ENCODE results near the gene SLC35C1. TPM values are rescaled to one million over a fixed set of nuclear protein-coding genes. Genes with fewer than 3 reads are reported as not detected.

The SLC35C1 gene
- total RNA-seq, 1 experiment from 2014 or later = 15.6 TPM

- H3K27me3 ChIP-seq (ENCODE audit: insufficient read depth, low read depth) = peaks cover 74% of the 10 kb centered on the region
These were observed 13.4 kb upstream of the SLC35C1 start for GRCh38 chr11:45791524-45791923.

GRCh38 chr11:45794169-45794568 lies 10.8 kb upstream of the SLC35C1 start:
- Histone ChIP-seq H3K4me2 (0 out of 2 replicates have a peak overlapping the region, but pooled peaks have one; percentile 5), H3K4me1 (replicated peaks; ENCODE audit: insufficient read depth) (no peaks in the 10 kb centered on the region), H2AFZ (no peak overlapping the region), H3K4me3 (no peak overlapping the region), H4K20me1 (ENCODE audit: insufficient read depth) (no peaks in the 10 kb centered on the region), H3K9me3 (ENCODE audit: insufficient read depth, low read depth) (no peaks in the 10 kb centered on the region), H3K79me2 (ENCODE audit: low read depth) (no peaks in the 10 kb centered on the region), H3K9me2 (ENCODE audit: insufficient read depth) (no peaks in the 10 kb centered on the region), H3K27me3 (ENCODE audit: insufficient read depth, low read depth) (peaks cover 68% of the 10 kb centered on the region), H3K27ac (no peak overlapping the region), H3K36me3 (ENCODE audit: low read depth) (no peaks in the 10 kb centered on the region), H3F3A (ENCODE audit: insufficient read depth, low read depth) (no peaks in the 10 kb centered on the region)
- DNase-seq = no peak
- ChIA-PET POLR2A (ENCODE audit: unreplicated experiment) (no interaction called here), CTCF (no interaction called here)
- intact Hi-C loops (cut with micrococcal nuclease; ENCODE audit: unreplicated experiment) = no loop called here
- no TSS peak for BruUV-seq (replicated peaks)
- TF ChIP-seq EZH2 (IDR thresholded peaks at IDR 0.05; ENCODE audit: low read depth) (no peak), CTCF (conservative IDR thresholded peaks at IDR 0.05) (no peak)

More at GRCh38 chr11:45791524-45791923, 13.4 kb upstream of the SLC35C1 start:
- Histone ChIP-seq H3K4me1 (replicated peaks; ENCODE audit: insufficient read depth) (no peaks in the 10 kb centered on the region), H3K4me3 (no peak overlapping the region), H3K36me3 (ENCODE audit: low read depth) (no peaks in the 10 kb centered on the region), H3K4me2 (no peak overlapping the region), H3F3A (ENCODE audit: insufficient read depth, low read depth) (no peaks in the 10 kb centered on the region), H3K27ac (no peak overlapping the region), H4K20me1 (ENCODE audit: insufficient read depth) (no peaks in the 10 kb centered on the region), H3K9me3 (ENCODE audit: insufficient read depth, low read depth) (no peaks in the 10 kb centered on the region; the same call in 1 of the 2 replicates), H2AFZ (no peak overlapping the region), H3K79me2 (ENCODE audit: low read depth) (no peaks in the 10 kb centered on the region), H3K9me2 (ENCODE audit: insufficient read depth) (no peaks in the 10 kb centered on the region)
- ChIA-PET CTCF (no interaction called here), POLR2A (ENCODE audit: unreplicated experiment) (no interaction called here)
- no peak for DNase-seq
- no peak for TF ChIP-seq EZH2 (IDR thresholded peaks at IDR 0.05; ENCODE audit: low read depth)
- intact Hi-C loops (cut with micrococcal nuclease; ENCODE audit: unreplicated experiment) = no loop called here
- BruUV-seq (replicated peaks) = no TSS peak

GRCh38 chr11:45795379-45795778 lies 9.6 kb upstream of the SLC35C1 start:
- TF ChIP-seq EZH2 (IDR thresholded peaks at IDR 0.05; ENCODE audit: low read depth) = no peak
- no peak for TF ChIP-seq CTCF (conservative IDR thresholded peaks at IDR 0.05)
- POLR2A ChIA-PET (ENCODE audit: unreplicated experiment) = no interaction called here
- no peak overlapping the region for H2AFZ ChIP-seq

GRCh38 chr11:45796461-45796861 lies 8.5 kb upstream of the SLC35C1 start:
- BruUV-seq (replicated peaks) = no TSS peak

More at GRCh38 chr11:45795379-45795778, 9.6 kb upstream of the SLC35C1 start:
- Histone ChIP-seq H3K4me3 (no peak overlapping the region), H3K27me3 (ENCODE audit: insufficient read depth, low read depth) (peaks cover 56% of the 10 kb centered on the region), H3K4me2 (no peak overlapping the region), H3K9me3 (ENCODE audit: insufficient read depth, low read depth) (no peaks in the 10 kb centered on the region), H3K27ac (no peak overlapping the region), H3F3A (ENCODE audit: insufficient read depth, low read depth) (no peaks in the 10 kb centered on the region), H4K20me1 (ENCODE audit: insufficient read depth) (no peaks in the 10 kb centered on the region), H3K79me2 (ENCODE audit: low read depth) (no peaks in the 10 kb centered on the region), H3K9me2 (ENCODE audit: insufficient read depth) (no peaks in the 10 kb centered on the region), H3K4me1 (replicated peaks; ENCODE audit: insufficient read depth) (no peaks in the 10 kb centered on the region), H3K36me3 (ENCODE audit: low read depth) (no peaks in the 10 kb centered on the region)
- intact Hi-C loops (cut with micrococcal nuclease; ENCODE audit: unreplicated experiment) = no loop called here
- BruUV-seq (replicated peaks) = no TSS peak
- CTCF ChIA-PET = interaction anchor here (0.5 kb wide), 1 partner anchor 233 kb away, joined by 3 read pairs; no protein-coding TSS in a partner anchor
- no peak for DNase-seq

More at GRCh38 chr11:45796461-45796861, 8.5 kb upstream of the SLC35C1 start:
- H3K36me3 ChIP-seq (ENCODE audit: low read depth) = no peaks in the 10 kb centered on the region
- DNase-seq = no peak
- TF ChIP-seq CTCF (conservative IDR thresholded peaks at IDR 0.05) (no peak), EZH2 (IDR thresholded peaks at IDR 0.05; ENCODE audit: low read depth) (no peak)
- intact Hi-C loops (cut with micrococcal nuclease; ENCODE audit: unreplicated experiment) = no loop called here
- POLR2A ChIA-PET (ENCODE audit: unreplicated experiment) = no interaction called here
- no peak overlapping the region for H3K4me3 ChIP-seq
- H3K4me2 ChIP-seq = no peak overlapping the region
- no peaks in the 10 kb centered on the region for H3K4me1 ChIP-seq (replicated peaks; ENCODE audit: insufficient read depth)
- no peaks in the 10 kb centered on the region for H3K9me2 ChIP-seq (ENCODE audit: insufficient read depth)
- H4K20me1 ChIP-seq (ENCODE audit: insufficient read depth) = no peaks in the 10 kb centered on the region
- H3K27me3 ChIP-seq (ENCODE audit: insufficient read depth, low read depth) = peaks cover 51% of the 10 kb centered on the region
- CTCF ChIA-PET = no interaction called here
- H2AFZ ChIP-seq = no peak overlapping the region
- no peaks in the 10 kb centered on the region for H3K9me3 ChIP-seq (ENCODE audit: insufficient read depth, low read depth)
- no peak overlapping the region for H3K27ac ChIP-seq
- H3F3A ChIP-seq (ENCODE audit: insufficient read depth, low read depth) = no peaks in the 10 kb centered on the region
- H3K79me2 ChIP-seq (ENCODE audit: low read depth) = no peaks in the 10 kb centered on the region
